ENCODE results near the gene TEF.

- TF ChIP-seq CTCF (conservative IDR thresholded peaks at IDR 0.05) (no peak), EZH2 (IDR thresholded peaks at IDR 0.05; ENCODE audit: low read depth) (no peak)
Measured at GRCh38 chr22:41411021-41411851, 29.5 kb downstream of the TEF start.
